ENCODE results near the gene PEX11G.

DNA sequence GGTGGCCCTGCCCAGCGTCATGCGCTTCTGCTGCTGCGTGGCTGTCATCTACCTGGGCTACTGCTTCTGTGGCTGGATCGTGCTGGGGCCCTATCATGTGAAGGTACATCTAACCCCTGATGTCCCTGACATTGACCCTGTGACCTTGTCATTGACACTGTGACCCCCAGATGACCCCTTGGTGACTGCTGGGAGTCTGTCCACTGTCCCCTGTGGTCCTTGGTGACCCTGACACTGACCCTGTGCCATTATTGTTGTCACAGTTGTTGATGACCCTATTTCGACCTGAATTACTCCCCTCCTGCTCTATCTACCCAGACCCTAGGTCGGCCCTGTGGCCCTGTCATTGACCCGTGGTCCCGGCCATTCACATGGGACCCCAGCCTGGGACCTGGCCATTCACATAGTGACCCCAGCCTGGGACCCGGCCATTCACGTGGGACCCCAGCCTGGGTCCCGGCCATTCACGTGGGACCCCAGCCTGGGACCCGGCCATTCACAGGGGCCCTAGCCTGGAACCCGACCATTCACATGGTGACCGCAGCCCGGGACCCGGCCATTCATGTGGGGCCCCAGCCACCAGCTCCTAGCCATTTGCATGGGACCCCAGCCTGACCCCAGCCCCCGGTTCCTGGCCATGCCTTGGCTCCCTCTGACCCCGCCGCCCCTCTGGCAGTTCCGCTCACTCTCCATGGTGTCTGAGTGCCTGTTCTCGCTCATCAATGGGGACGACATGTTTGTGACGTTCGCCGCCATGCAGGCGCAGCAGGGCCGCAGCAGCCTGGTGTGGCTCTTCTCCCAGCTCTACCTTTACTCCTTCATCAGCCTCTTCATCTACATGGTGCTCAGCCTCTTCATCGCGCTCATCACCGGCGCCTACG lies 41.0 kb upstream of the PEX11G start:
- TF ChIP-seq TP53 (CRISPR knock-in tag; IDR thresholded peaks at IDR 0.05) (no peak), ZNF317 (CRISPR knock-in tag; IDR thresholded peaks at IDR 0.05; ENCODE audit: borderline replicate concordance, low read depth) (no peak)
- TF ChIP-seq, protein P1, sequence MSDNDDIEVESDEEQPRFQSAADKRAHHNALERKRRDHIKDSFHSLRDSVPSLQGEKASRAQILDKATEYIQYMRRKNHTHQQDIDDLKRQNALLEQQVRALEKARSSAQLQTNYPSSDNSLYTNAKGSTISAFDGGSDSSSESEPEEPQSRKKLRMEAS (CRISPR knock-in tag; IDR thresholded peaks at IDR 0.05) = no peak
- TF ChIP-seq, protein P2, sequence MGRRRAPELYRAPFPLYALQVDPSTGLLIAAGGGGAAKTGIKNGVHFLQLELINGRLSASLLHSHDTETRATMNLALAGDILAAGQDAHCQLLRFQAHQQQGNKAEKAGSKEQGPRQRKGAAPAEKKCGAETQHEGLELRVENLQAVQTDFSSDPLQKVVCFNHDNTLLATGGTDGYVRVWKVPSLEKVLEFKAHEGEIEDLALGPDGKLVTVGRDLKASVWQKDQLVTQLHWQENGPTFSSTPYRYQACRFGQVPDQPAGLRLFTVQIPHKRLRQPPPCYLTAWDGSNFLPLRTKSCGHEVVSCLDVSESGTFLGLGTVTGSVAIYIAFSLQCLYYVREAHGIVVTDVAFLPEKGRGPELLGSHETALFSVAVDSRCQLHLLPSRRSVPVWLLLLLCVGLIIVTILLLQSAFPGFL (CRISPR knock-in tag; IDR thresholded peaks at IDR 0.05; ENCODE audit: borderline replicate concordance) = no peak
- TF ChIP-seq, protein P3, sequence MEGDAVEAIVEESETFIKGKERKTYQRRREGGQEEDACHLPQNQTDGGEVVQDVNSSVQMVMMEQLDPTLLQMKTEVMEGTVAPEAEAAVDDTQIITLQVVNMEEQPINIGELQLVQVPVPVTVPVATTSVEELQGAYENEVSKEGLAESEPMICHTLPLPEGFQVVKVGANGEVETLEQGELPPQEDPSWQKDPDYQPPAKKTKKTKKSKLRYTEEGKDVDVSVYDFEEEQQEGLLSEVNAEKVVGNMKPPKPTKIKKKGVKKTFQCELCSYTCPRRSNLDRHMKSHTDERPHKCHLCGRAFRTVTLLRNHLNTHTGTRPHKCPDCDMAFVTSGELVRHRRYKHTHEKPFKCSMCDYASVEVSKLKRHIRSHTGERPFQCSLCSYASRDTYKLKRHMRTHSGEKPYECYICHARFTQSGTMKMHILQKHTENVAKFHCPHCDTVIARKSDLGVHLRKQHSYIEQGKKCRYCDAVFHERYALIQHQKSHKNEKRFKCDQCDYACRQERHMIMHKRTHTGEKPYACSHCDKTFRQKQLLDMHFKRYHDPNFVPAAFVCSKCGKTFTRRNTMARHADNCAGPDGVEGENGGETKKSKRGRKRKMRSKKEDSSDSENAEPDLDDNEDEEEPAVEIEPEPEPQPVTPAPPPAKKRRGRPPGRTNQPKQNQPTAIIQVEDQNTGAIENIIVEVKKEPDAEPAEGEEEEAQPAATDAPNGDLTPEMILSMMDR (IDR thresholded peaks at IDR 0.05) = no peak

All from WTC11 (cell line).